GM18909 (cell line): ENCODE measurements around the gene ITPKB.

Experiments used
- ATAC-seq: cut with Tn5 transposase; IDR thresholded peaks from one replicate; pipeline ENCODE4 v1.9.1; 2021; ENCODE audit warnings: mild to moderate bottlenecking; ENCODE audit not compliant: unreplicated experiment, poor library complexity

Gene ITPKB

GRCh38 chr1:226688056-226688748 lies 50.9 kb downstream of the ITPKB start:
- ATAC-seq, result no peak

GRCh38 chr1:226687426-226687825 lies 51.7 kb downstream of the ITPKB start:
- ATAC-seq, result no peak

- ATAC-seq, result no peak
Observed at GRCh38 chr1:226686440-226687425, 52.3 kb downstream of the ITPKB start.

- no peak for ATAC-seq
Observed at GRCh38 chr1:226685196-226685820, 53.8 kb downstream of the ITPKB start.

- ATAC-seq, result no peak
Observed at GRCh38 chr1:226684026-226684425, 55.1 kb downstream of the ITPKB start.

- ATAC-seq, result no peak
Observed at GRCh38 chr1:226682871-226683814, 55.9 kb downstream of the ITPKB start.

- ATAC-seq, result no peak
Observed at GRCh38 chr1:226681652-226682493, 57.2 kb downstream of the ITPKB start.

- ATAC-seq, result no peak
Observed at GRCh38 chr1:226680653-226681052, 58.4 kb downstream of the ITPKB start.

- peak; percentile 45 for ATAC-seq
Observed at GRCh38 chr1:226679853-226680516, 59.1 kb downstream of the ITPKB start.

- no peak for ATAC-seq
Observed at GRCh38 chr1:226679262-226679661, 59.8 kb downstream of the ITPKB start.

- ATAC-seq, result no peak
Observed at GRCh38 chr1:226678701-226679100, 60.4 kb downstream of the ITPKB start.

GRCh38 chr1:226678251-226678650 lies 60.8 kb downstream of the ITPKB start:
- ATAC-seq, result no peak

GRCh38 chr1:226677027-226678020 lies 61.8 kb downstream of the ITPKB start:
- peak; percentile 35 for ATAC-seq

- no peak for ATAC-seq
Observed at GRCh38 chr1:226676381-226676780, 62.7 kb downstream of the ITPKB start.

GRCh38 chr1:226675715-226676357 lies 63.2 kb downstream of the ITPKB start:
- no peak for ATAC-seq

- ATAC-seq, result peak; percentile 86
Observed at GRCh38 chr1:226674892-226675714, 64.0 kb downstream of the ITPKB start.
